Activated naive CD4-positive, alpha-beta T cell treated with anti-CD3 and anti-CD28 coated beads, Interleukin-2, amount 50 U/mL, for 16 hours (primary cell): ENCODE measurements around the gene BARHL1.

Experiments used
- DNase-seq: peaks from one replicate; pipeline ENCODE4 v3.0.0-alpha.2; 2020

The BARHL1 gene

DNA sequence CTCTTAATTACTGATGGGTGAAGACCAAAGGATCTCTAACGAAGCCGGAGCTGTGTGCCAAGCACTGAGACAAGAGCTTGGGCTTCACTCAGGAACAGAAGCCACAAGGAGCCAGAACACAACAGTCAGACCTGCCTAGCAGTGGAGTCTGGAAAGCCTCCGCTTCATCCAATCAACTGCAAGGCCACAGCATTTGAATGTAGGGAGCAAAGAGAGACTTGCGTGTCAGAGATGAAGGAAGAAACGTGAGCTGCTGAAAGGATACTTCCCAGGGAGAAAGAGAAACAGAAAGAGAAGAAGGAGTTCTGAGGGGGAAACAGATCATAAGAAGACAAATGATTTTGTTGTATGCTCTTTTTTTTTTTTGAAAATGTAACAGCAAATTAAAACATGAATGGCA lies 43.9 kb downstream of the BARHL1 start:
- DNase-seq: no peak

DNA sequence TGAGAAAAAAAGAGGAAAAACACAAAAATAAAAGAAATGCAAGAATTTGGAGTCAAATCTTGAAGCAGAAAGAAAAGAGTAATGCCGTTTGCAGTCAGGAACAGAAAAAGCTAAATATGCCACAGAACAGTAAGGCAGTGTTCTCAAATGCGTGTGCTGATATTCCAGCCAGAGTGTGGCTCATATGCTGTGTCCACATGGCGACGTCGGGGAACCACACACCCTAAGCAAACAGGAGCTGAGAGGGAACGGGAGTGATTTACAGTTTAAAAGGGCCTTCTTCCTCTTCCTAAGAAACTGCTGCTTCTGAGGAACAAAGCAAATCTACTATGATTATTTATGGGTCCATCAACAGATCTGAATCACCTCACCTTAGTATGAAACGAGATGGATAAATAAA lies 44.7 kb downstream of the BARHL1 start:
- DNase-seq: no peak

DNA sequence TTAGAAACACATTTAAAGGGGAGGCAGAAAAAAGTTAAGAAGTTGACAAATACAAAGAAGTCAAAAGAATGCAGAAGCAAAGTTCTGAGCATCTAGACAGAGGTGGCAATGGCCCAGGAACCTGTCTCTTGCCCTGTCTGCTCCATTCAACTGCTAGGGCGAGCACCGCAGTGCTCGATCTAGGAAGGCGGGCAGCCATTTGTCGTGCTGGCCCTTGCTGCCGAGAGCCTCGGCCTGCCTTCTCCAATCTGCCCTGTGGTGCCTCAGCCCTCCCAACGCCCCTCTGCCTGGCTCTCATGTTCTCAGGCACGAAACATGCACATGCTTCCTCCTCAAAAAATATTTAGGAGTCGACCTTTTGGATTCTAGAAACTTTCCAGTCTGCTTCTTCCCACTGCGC lies 45.2 kb downstream of the BARHL1 start:
- DNase-seq: no peak

DNA sequence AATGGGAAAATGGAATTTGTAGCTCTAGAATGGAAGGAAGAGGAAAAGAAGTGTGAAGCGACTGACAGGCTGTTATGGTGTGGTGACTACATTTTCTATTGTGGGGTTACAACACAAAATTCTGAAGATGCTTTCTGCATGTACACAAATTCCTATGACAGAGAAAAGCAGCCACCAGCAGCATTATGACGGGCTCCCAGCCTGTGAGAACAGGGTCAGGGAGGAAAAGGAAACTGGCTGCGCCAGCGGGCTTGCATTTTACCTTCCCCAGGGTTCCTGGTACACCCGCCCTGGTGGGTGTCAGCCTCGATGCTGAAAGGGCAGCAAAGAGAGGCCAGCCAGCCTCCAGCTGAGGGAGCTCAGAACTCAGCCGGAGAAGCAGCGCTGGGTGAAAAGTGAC lies 46.3 kb downstream of the BARHL1 start:
- no peak for DNase-seq

DNA sequence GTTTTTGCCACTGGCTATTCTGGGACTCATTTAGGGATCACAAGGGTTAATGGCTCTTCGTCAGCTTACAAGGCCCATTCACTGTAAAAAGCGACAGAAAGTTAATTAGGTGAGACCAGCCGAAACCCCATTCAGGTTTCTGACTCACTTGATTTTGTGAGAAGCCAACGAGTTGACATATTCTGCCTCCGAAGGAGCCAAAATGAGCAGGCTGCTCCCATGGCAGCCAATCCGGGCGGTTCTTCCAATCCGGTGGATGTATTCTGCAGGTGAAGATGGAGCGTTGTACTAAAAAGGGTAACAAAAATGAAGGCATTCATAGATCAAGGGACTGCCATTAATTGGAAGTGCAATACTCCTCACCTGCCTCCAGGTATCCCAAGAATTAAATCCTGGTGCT lies 47.7 kb downstream of the BARHL1 start:
- no peak for DNase-seq

DNA sequence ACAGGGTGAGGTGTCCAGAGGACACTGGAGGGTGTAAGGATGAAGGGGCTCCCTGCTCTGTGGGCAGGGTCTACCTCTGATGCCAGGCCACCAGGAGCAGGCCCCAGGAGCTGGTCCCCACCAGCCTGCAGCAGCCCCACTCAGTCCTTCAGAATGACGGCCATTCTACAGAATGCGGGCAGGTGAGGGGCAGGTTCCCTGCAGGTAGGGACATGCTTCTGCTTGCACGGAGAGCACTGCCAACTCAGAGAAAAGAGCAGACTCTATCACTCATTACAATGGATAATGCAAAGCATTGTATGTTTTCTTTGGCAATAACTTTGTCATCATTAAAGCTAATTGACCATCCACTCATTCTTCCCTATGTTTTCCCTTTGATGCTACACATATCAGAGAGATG lies 48.4 kb downstream of the BARHL1 start:
- DNase-seq: no peak

DNA sequence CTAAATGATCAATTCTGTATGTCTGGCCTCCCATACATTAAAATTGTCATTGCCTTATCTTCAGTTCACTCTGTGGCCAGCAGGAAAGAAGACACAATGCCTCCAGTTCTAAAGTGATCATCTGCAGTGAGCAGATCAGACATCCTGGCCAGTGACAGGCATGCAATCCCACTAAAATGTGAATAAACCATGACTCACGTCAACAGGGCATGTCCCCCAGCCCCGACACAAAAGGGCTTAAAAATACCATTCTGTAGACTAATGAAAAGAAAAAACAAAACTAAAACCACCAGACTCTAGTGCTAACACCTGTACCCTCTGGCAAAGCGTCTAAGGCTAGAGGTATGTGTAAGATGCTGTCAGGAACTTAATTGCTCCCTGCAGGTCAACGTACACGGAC lies 48.9 kb downstream of the BARHL1 start:
- DNase-seq: no peak

DNA sequence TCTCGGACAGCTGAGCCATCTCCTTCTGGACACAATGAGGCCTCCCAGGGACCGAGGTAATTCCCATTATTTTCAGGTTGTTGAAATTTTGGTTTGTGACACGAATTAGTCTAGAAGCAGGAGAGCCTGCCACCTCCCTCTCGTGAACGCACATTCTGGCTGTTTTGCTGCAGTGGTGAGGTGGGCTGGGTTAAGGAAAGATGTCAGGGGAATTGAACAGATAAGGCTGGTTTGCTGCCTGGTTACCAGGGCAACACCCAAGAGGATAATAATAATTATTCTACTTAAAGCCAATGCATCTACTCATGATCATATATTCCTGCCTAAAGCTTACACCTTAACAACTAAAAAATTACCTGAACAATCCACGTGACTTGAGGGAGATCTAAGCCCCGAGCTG lies 49.3 kb downstream of the BARHL1 start:
- DNase-seq: no peak

DNA sequence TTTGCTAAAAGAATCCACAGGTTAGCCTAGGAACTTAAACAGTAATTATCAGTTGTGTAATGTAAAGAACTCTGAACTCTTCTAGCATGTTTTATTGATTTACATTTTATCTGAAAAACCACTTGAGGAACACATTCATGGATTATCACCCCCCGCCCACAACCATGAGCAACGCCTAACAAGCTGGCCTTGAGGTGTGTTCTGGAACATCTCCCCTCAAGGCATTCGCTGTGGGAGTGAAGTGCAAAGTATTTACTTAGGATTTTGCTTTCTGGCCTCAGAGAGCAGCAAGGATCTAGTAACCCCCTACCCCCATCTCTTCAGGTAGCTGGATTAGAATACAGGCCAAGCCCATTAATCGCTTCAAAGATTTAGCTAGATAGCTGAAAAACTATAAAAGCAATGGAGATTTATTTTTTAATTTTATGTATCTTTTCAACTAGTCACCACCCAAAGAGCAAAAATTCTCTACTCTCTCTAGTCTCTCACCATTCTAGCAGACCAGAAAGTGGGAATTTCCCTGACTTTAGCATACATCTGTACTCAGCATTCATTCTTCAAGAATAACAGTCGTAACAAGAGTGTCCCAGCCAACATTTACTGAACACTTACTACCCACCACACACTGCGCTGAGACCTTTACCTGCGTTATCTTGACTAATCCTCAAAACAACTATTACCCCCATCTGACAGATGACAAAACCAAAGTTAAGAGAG lies 50.2 kb downstream of the BARHL1 start:
- no peak for DNase-seq

DNA sequence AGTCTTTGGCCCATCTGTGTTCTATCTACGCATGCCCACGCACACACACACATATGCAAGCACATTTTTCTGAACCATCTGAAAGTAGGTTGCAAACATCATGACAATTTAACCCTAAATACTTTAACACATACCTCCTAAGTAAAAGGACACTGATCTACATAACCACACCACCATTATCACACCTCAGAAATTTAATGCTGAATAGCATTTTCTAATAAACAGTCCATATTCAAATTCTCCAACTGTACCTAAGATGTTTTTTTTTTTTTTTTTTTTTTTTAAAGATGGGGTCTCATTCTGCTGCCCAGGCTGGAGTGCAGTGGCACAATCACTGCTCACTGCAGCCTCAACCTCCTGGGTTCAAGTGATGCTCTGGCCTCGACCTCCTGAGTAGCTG lies 51.9 kb downstream of the BARHL1 start:
- no peak for DNase-seq

DNA sequence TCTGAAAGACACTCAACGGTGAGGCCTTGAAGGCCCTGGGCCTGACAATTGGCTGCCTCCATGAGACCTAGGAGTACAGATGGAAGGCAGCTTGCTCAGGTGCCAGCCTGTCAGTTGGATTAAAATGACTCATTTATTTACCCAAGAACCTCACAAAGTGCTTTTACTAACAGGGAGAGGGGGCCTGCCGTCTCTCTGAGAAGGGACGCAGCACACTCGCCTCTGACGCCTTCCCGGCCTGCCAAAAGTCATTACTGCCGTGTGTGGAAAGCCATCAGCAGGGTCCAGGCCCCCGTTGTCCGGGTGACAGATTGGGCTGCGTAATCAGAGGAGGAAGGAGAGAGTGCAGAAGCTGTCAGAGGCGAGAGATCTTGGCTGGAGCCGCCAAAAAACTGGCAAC lies 54.9 kb downstream of the BARHL1 start:
- DNase-seq: no peak

DNA sequence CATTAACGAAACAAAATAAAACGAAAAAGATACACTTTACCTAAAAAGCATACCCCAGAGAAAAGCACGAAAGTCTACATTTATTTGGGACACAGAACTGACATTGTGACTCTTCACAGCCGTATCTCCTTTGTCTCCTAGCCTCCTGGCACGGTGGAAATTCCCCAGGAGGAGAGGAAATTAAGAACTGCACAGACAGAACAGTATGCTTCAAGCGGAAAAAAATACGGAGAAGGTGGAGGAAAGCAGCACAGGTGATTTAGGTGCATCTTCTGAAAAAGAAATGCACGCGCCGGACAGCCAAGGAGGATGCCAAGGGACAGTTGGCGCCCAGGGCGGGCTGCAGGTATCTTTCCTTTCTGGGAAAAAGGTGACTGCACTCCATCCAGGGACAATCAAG lies 55.4 kb downstream of the BARHL1 start:
- no peak for DNase-seq

DNA sequence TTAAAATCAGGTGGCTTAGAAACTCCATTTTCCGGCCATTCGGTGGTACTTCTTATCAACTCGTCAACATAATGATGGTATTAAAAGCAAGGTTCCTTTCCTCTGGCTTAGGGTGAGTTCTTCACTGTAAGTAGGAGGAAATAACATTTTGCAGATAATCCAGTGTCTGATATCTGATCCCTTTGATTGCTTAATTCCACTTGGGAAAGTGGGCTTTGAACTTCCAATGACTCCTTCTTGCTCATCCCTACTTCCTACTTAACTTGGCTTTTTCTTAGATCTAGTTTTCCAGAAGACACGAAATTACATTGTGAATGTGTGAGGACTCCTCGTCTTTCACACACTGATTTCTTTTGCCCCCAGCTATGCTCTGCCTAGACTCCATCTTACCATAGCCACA lies 55.8 kb downstream of the BARHL1 start:
- DNase-seq: no peak

DNA sequence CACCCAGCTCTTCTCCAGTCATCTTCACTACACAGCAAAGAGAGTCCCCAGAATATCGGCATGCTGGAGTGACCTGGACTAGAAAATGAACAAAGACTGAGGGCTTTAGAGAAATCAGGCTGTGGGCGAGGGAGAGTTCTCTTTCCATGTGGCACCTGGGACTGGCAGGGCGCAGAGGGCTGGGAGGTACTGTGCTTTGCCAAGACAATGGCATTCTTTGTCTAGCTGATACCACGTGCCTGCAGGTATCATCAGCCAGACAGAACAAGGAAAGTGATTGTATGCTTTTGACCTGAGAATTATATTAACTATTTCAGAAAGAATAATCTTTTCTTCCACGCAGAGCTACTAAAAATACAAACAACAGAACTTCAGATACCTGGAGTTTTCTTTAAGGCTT lies 56.9 kb downstream of the BARHL1 start:
- DNase-seq: no peak
